Heart right ventricle (tissue), 16 donors: Measurements from ENCODE around the gene ACP7. TPM values are rescaled to one million over a fixed set of nuclear protein-coding genes. Genes with fewer than 3 reads are reported as not detected.

Experiments
- ATAC-seq, 8 donors: fragments of 200-7000 bp; cut with Tn5 transposase; one replicate each; pipeline ENCODE4 v1.9.1; 2020; ENCODE audit warnings: mild to moderate bottlenecking in 8 of 8, moderate library complexity in 8 of 8, moderate number of reproducible peaks in 1 of 8
- DNase-seq, 2 donors: peaks; one replicate each; pipeline ENCODE4 v3.0.0-alpha.2; 2020
- H3K27ac ChIP-seq, 10 donors: fragments of 200-600 bp; sonication (generic) in 2 of 10; one replicate each; pipeline versions ENCODE4 v1.5.0 to v1.8.0; 2020 to 2022; ENCODE audit warnings: mild to moderate bottlenecking in 3 of 10
- H3K27me3 ChIP-seq, 7 donors: fragments of 200-600 bp; one replicate each; pipeline ENCODE4 v1.8.0; 2021 to 2022; ENCODE audit warnings: mild to moderate bottlenecking in 2 of 7
- H3K36me3 ChIP-seq, 9 donors: fragments of 200-600 bp; sonication (generic) in 1 of 9; one replicate each; pipeline versions ENCODE4 v1.5.0 to v1.8.0; 2020 to 2022; ENCODE audit warnings: mild to moderate bottlenecking in 2 of 9
- H3K4me1 ChIP-seq, 9 donors: fragments of 200-600 bp; sonication (generic) in 1 of 9; one replicate each; pipeline versions ENCODE4 v1.5.0 to v1.8.0; 2020 to 2022; ENCODE audit warnings: mild to moderate bottlenecking in 4 of 9
- H3K4me3 ChIP-seq, 10 donors: fragments of 200-600 bp; sonication (generic) in 2 of 10; one replicate each; pipeline versions ENCODE4 v1.5.0 to v1.8.0; 2020 to 2022; ENCODE audit warnings: mild to moderate bottlenecking in 7 of 10, moderate library complexity in 2 of 10
- H3K9me3 ChIP-seq, 11 donors: fragments of 200-600 bp in 10 of 11; sonication (generic) in 2 of 11; one replicate each; pipeline versions ENCODE4 v1.5.0 to v1.8.0; 2013 to 2022; ENCODE audit warnings: mild to moderate bottlenecking in 2 of 11, control low read depth in 1 of 11, moderate library complexity in 1 of 11
- WGBS, 2 donors: extraction: QIAGEN DNeasy Blood & Tissue Kit; methylation state at CpG; one replicate each; pipeline ENCODE4 v1.1.7; 2013; ENCODE audit warnings: inconsistent platforms in 1 of 2; 5-methylcytosine and 5-hydroxymethylcytosine counted together
- intact Hi-C, 10 donors: fragments of 100-400 bp; cut with DNase I; formaldehyde crosslinking; loops; one replicate each; pipeline versions ENCODE4 v1.11.1 to v1.14.2; 2022
- polyA plus RNA-seq, 2 donors: library from polyadenylated mRNA; stranded (reverse); fragments of 200-250 nt; gene quantifications; one replicate each; pipeline ENCODE4 v1.2.3, GENCODE V29; 2013
- total RNA-seq, 10 donors: library from RNA; stranded (reverse); fragmentation: NEBNext Ultra II Directional in 3 of 10; extraction: Animal tissue kit (Norgen Biotek cat#: 25700) in 3 of 10; gene quantifications; one replicate each; pipeline versions ENCODE4 v1.2.1 to v1.2.4, GENCODE V29; 2021 to 2023
- TF ChIP-seq, protein P1 (sequence below), 9 donors: fragments of 200-600 bp; sonication (generic) in 2 of 9; IDR thresholded peaks; one replicate each; pipeline versions ENCODE4 v1.5.0 to v1.8.0; 2021 to 2022; ENCODE audit warnings: antibody characterized with exemption in 9 of 9, mild to moderate bottlenecking in 5 of 9, moderate library complexity in 1 of 9
- donor health status: Arrhythmogenic right ventricular cardiomyopathy.
- donor health status: ischemic (EF 13 %, LVEDD 7.1; RV severe dilation, severe dysfunction).
- donor health status: healthy with polysubstance abuse.
- donor health status: DM: no; HTN: yes; CAD: no.
- donor health status: DM: no; HTN: no; CAD: no.
- donor health status: ischemic (EF 25% LVEDD 6.9; RV normal size, moderate dysfunction).
- donor health status: ischemic (EF 25% LVEDD 5.7; RV mildly dilated, moderate dysfunction).
- donor health status: healthy.
- donor health status: DM: yes; HTN: yes; CAD: no.
- donor health status: Ischemic cardiomyopathy.
- donor health status: ischemic (EF 35%, LVEDD 5.7; RV mildly dilated, moderate dysfunction).
- donor health status: nonischemic (EF 11% LVEDD 7.7; RV severe dilation, severe dysfunction).
- donor health status: DM: yes; HTN: yes; CAD: no.
- donor health status: PGD.
- donor health status: ischemic (EF 29% LVEDD 5.4; RV normal size, mild dysfunction).
- donor health status: nonischemic (EF 23%, LVEDD 6.1; RV moderate dilation, normal function).

The ACP7 gene
- total and polyA plus RNA-seq, 12 donors = not detected

DNA sequence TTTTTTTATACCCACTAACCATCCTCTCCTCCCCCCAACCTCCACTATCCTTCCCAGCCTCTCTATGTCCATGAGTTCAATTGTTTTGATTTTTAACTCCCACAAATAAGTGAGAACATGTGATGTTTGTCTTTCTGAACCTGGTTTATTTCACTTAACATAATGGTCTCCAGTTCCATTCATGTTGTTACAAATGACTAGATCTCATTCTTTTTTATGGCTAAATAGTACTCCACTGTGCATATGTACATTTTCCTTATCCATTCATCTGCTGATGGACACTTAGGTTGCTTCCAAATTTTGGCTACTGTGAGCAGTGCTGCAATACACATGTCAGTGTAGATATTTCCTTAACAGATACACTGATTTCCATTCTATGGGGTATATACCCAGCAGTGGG lies 24.9 kb upstream of the ACP7 start:
- no peak overlapping the region for H3K27ac ChIP-seq
- TF ChIP-seq, protein P1, sequence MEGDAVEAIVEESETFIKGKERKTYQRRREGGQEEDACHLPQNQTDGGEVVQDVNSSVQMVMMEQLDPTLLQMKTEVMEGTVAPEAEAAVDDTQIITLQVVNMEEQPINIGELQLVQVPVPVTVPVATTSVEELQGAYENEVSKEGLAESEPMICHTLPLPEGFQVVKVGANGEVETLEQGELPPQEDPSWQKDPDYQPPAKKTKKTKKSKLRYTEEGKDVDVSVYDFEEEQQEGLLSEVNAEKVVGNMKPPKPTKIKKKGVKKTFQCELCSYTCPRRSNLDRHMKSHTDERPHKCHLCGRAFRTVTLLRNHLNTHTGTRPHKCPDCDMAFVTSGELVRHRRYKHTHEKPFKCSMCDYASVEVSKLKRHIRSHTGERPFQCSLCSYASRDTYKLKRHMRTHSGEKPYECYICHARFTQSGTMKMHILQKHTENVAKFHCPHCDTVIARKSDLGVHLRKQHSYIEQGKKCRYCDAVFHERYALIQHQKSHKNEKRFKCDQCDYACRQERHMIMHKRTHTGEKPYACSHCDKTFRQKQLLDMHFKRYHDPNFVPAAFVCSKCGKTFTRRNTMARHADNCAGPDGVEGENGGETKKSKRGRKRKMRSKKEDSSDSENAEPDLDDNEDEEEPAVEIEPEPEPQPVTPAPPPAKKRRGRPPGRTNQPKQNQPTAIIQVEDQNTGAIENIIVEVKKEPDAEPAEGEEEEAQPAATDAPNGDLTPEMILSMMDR (IDR thresholded peaks at IDR 0.05) = no peak
- H3K4me3 ChIP-seq = no peak overlapping the region
- H3K9me3 ChIP-seq = peaks cover 0 to 9% (median 0%) of the 10 kb centered on the region in 11 donors
- H3K36me3 ChIP-seq = no peaks in the 10 kb centered on the region
- ATAC-seq = no peak
- H3K27me3 ChIP-seq = peaks cover 0 to 10% (median 4%) of the 10 kb centered on the region in 7 donors
- no peak for DNase-seq
- H3K4me1 ChIP-seq = no peaks in the 10 kb centered on the region
- intact Hi-C loops = no loop called here

DNA sequence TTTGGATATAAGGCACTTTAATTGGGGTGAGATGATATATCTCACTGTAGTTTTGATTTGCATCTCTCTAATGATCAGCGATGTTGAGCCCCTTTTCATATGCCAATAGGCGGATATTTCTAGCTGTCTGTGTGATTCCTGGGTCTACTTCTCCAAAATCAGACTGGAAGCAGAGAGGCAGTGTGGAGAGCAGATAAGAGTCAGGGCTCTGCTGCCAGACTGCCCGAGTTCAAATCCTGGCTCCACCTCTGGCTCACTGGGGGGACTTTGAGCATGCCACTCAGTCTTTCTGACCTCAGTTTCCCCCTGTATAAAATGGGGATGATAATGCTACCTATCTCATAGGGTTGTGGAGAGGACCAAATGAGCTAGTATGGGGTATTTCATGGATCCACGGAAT lies 24.0 kb upstream of the ACP7 start:
- no peaks in the 10 kb centered on the region for H3K4me1 ChIP-seq
- intact Hi-C loops = no loop called here
- H3K27ac ChIP-seq = no peak overlapping the region
- TF ChIP-seq, protein P1 (IDR thresholded peaks at IDR 0.05) = no peak
- H3K36me3 ChIP-seq = no peaks in the 10 kb centered on the region
- 73 to 83% methylated on average over 4 of the region's 4 CpGs for WGBS, 2 donors
- DNase-seq = no peak
- ATAC-seq = no peak
- peaks cover 0 to under 1% (median 0%) of the 10 kb centered on the region in 11 donors for H3K9me3 ChIP-seq
- peaks cover 0 to 15% (median 4%) of the 10 kb centered on the region in 7 donors for H3K27me3 ChIP-seq
- no peak overlapping the region for H3K4me3 ChIP-seq

DNA sequence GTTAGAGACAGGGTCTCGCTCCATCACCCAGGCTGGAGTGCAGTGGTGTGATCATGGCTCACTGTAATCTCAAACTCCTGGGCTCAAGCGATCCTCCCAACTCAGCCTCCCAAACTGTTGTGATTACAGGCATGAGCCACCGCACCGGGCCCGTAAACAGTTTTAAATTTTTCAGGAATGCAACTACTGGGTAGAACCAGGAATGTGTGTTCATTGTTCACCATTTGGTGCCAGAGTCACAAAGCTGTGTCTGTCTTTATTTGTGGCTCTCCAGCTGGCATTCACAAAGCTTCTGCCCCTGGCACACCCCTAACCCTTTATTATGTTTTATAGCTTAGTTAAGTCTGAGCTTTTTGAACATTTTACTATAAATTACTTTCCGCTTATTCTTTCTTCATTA lies 19.8 kb upstream of the ACP7 start:
- H3K27ac ChIP-seq = no peak overlapping the region
- no peak overlapping the region for H3K4me3 ChIP-seq
- DNase-seq = no peak
- no peaks in the 10 kb centered on the region for H3K4me1 ChIP-seq
- peaks cover 0 to 4% (median 0%) of the 10 kb centered on the region in 11 donors for H3K9me3 ChIP-seq
- intact Hi-C loops = no loop called here
- H3K27me3 ChIP-seq = peaks cover 0 to 18% (median 10%) of the 10 kb centered on the region in 7 donors
- no peaks in the 10 kb centered on the region for H3K36me3 ChIP-seq
- no peak for ATAC-seq
- TF ChIP-seq, protein P1 (IDR thresholded peaks at IDR 0.05) = no peak
- WGBS, 2 donors = 87 to 92% methylated on average over 6 of the region's 6 CpGs

DNA sequence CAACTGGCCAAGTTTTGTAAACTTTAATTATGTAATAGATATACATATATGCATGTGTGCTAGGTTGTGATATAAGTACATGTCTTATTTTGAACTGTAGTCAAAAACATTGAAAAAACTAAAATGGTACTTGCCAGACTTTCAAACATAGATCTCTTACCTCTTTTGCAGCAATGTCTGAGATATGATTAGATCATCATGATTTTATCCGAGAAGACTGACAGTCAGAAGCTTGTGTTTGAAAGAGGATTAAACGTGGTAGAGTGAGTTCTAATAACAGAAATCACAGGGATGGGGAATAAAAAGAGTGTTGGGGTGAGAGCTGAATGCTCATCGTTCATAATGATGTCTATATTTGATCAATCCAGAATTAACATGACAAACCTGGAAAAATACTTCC lies 18.2 kb upstream of the ACP7 start:
- TF ChIP-seq, protein P1 (IDR thresholded peaks at IDR 0.05) = no peak
- no peak for ATAC-seq
- Histone ChIP-seq H3K27ac (no peak overlapping the region), H3K27me3 (peaks cover 0 to 27% (median 11%) of the 10 kb centered on the region in 7 donors), H3K4me1 (no peaks in the 10 kb centered on the region), H3K36me3 (no peaks in the 10 kb centered on the region), H3K9me3 (peaks cover 0 to 4% (median 0%) of the 10 kb centered on the region in 11 donors), H3K4me3 (no peak overlapping the region)
- intact Hi-C loops = loop anchor here in 1 of 10 donors (5.0 kb wide), 1 partner anchor 226 kb away; no protein-coding TSS in a partner anchor
- no peak for DNase-seq
- 71 to 73% methylated on average over 3 of the region's 3 CpGs for WGBS, 2 donors
